ENCODE measurements around the gene P2RX3.

- TF ChIP-seq EP300 (IDR thresholded peaks at IDR 0.05) = no peak
- no peak for TF ChIP-seq CTCF (IDR thresholded peaks at IDR 0.05)
- no peak for TF ChIP-seq POLR2A (IDR thresholded peaks at IDR 0.05)
- no peak for TF ChIP-seq POLR2AphosphoS5 (IDR thresholded peaks at IDR 0.05)
Observed at GRCh38 chr11:57370251-57370650, 32.1 kb downstream of the P2RX3 start.
